Testis (tissue), 3 donors: ENCODE measurements around the gene RCHY1. TPM values are rescaled to one million over a fixed set of nuclear protein-coding genes. Genes with fewer than 3 reads are reported as not detected.

Experiments
- DNase-seq: peaks from one replicate; pipeline ENCODE4 v3.0.0-alpha.2; 2019
- H3K27ac ChIP-seq, 2 donors: fragments of 200-600 bp; sonication (generic); one replicate each; pipeline ENCODE4 v1.5.1; 2019
- H3K27me3 ChIP-seq: fragments of 200-600 bp; sonication (generic); one replicate; pipeline ENCODE4 v1.5.1; 2019
- H3K36me3 ChIP-seq: fragments of 200-600 bp; sonication (generic); one replicate; pipeline ENCODE4 v1.5.1; 2017; ENCODE audit warnings: low read depth; ENCODE audit errors: missing control alignments
- H3K4me1 ChIP-seq: fragments of 200-600 bp; sonication (generic); one replicate; pipeline ENCODE4 v1.5.1; 2019
- H3K4me3 ChIP-seq, 2 donors: fragments of 200-600 bp; sonication (generic); one replicate each; pipeline ENCODE4 v1.5.1; 2017 to 2019
- H3K9me3 ChIP-seq: fragments of 200-600 bp; sonication (generic); one replicate; pipeline ENCODE4 v1.5.1; 2017
- POLR2A ChIP-seq: fragments of 450-650 bp; IDR thresholded peaks from one replicate; pipeline ENCODE4 v1.6.1; 2017; ENCODE audit warnings: antibody characterized with exemption, mild to moderate bottlenecking, moderate library complexity
- WGBS, 2 donors: methylation state at CpG; one replicate each; pipeline ENCODE4 v1.1.5; 2018; 5-methylcytosine and 5-hydroxymethylcytosine counted together
- intact Hi-C: fragments of 100-400 bp; cut with DNase I; formaldehyde crosslinking; loops from one replicate; pipeline ENCODE4 v1.15.1; 2023; ENCODE audit warnings: low total_unique reads
- polyA plus RNA-seq: library from polyadenylated mRNA; stranded (reverse); fragments of 350-450 nt; fragmentation: Illumina TruSeq; extraction: RNeasy Lipid Tissue Mini Kit (QIAGEN cat#74804); gene quantifications from one replicate; pipeline ENCODE4 v1.2.3, GENCODE V29; 2014; ENCODE audit warnings: low read depth, low replicate concordance; ENCODE audit not compliant: insufficient read depth
- total RNA-seq, 2 donors: library from RNA; depleted of rRNA; stranded (reverse); fragments of >200 nt; gene quantifications; one replicate each; pipeline ENCODE4 v1.2.3, GENCODE V29; 2016
- TF ChIP-seq, protein P1 (sequence below), 3 experiments: fragments of 450-650 bp in 2 of 3; fragments of 200-600 bp in 1 of 3; sonication (generic) in 1 of 3; IDR thresholded peaks; one replicate each; pipeline ENCODE4 v1.5.1; 2016 to 2019; ENCODE audit warnings: antibody characterized with exemption in 3 of 3, mild to moderate bottlenecking in 2 of 3, moderate library complexity in 1 of 3

RCHY1 gene
- total and polyA plus RNA-seq, 3 donors from 2014 or later, result 35.5 to 49.5 (median 44.5) TPM

DNA sequence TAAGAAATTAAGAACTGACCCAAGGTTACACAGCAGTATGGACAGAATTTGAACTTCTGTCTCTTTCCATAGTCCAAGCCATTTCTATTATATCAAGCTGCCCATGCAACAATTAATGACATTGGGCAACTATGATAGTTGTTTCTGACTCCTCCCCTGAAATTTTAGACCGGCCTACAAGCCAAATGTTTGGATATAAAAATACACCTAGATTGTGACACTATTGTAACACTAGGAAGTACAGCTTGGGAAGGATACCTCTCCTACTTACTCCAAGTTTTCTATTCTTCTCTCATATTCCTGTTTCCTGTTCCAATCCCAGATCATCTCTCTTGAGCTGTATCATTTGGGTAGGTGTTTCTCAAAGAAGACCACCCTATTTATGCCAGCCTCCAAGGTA is 43.5 kb downstream of the RCHY1 start:
- intact Hi-C loops, result no loop called here
- no peak for DNase-seq
- H3K36me3 ChIP-seq, result no peaks in the 10 kb centered on the region
- H3K27ac ChIP-seq, result no peak overlapping the region
- no peaks in the 10 kb centered on the region for H3K27me3 ChIP-seq
- no peaks in the 10 kb centered on the region for H3K4me1 ChIP-seq
- no peak overlapping the region for H3K4me3 ChIP-seq
- no peaks in the 10 kb centered on the region for H3K9me3 ChIP-seq
- WGBS, 2 donors, result 86 to 94% methylated on average over 1 of the region's 1 CpG
- TF ChIP-seq, protein P1, sequence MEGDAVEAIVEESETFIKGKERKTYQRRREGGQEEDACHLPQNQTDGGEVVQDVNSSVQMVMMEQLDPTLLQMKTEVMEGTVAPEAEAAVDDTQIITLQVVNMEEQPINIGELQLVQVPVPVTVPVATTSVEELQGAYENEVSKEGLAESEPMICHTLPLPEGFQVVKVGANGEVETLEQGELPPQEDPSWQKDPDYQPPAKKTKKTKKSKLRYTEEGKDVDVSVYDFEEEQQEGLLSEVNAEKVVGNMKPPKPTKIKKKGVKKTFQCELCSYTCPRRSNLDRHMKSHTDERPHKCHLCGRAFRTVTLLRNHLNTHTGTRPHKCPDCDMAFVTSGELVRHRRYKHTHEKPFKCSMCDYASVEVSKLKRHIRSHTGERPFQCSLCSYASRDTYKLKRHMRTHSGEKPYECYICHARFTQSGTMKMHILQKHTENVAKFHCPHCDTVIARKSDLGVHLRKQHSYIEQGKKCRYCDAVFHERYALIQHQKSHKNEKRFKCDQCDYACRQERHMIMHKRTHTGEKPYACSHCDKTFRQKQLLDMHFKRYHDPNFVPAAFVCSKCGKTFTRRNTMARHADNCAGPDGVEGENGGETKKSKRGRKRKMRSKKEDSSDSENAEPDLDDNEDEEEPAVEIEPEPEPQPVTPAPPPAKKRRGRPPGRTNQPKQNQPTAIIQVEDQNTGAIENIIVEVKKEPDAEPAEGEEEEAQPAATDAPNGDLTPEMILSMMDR (IDR thresholded peaks at IDR 0.05), result no peak
- no peak for TF ChIP-seq POLR2A

GRCh38 chr4:75469896-75470295 is 44.3 kb downstream of the RCHY1 start:
- Histone ChIP-seq H3K4me1 (no peaks in the 10 kb centered on the region), H3K27ac (no peak overlapping the region), H3K9me3 (no peaks in the 10 kb centered on the region), H3K27me3 (no peaks in the 10 kb centered on the region), H3K4me3 (no peak overlapping the region), H3K36me3 (no peaks in the 10 kb centered on the region)
- no peak for TF ChIP-seq POLR2A
- TF ChIP-seq, protein P1 (IDR thresholded peaks at IDR 0.05), result no peak
- intact Hi-C loops, result no loop called here
- WGBS, 2 donors, result 98 to 100% methylated on average over 1 of the region's 1 CpG
- no peak for DNase-seq

DNA sequence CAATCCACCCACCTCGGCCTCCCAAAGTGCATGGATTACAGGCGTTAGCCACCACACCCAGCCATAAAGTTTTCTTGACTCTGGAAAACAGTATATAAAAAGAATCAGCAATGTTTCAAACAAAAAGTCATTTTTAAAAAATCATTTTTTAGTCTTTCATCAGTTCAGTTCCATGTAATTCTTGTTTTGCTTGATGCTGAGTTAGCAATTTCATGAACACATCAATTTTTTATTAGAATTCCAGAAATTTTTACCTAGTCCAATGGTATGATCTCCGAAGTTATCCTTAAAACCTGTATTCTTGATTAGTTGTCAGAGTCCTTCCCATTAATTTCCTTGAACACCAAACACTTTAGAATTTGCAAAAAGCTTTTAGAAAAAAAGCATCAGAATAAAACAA is 56.8 kb downstream of the RCHY1 start:
- Histone ChIP-seq H3K4me3 (no peak overlapping the region), H3K36me3 (no peaks in the 10 kb centered on the region), H3K4me1 (no peaks in the 10 kb centered on the region), H3K9me3 (no peaks in the 10 kb centered on the region), H3K27me3 (no peaks in the 10 kb centered on the region), H3K27ac (no peak overlapping the region)
- intact Hi-C loops, result no loop called here
- TF ChIP-seq POLR2A, result no peak
- TF ChIP-seq, protein P1 (IDR thresholded peaks at IDR 0.05), result no peak
- no peak for DNase-seq
- WGBS, 2 donors, result 88 to 90% methylated on average over 3 of the region's 3 CpGs

GRCh38 chr4:75434105-75434504 is 80.1 kb downstream of the RCHY1 start:
- WGBS, 2 donors, result 42 to 49% methylated on average over 2 of the region's 2 CpGs
- H3K27ac ChIP-seq, result no peak overlapping the region

DNA sequence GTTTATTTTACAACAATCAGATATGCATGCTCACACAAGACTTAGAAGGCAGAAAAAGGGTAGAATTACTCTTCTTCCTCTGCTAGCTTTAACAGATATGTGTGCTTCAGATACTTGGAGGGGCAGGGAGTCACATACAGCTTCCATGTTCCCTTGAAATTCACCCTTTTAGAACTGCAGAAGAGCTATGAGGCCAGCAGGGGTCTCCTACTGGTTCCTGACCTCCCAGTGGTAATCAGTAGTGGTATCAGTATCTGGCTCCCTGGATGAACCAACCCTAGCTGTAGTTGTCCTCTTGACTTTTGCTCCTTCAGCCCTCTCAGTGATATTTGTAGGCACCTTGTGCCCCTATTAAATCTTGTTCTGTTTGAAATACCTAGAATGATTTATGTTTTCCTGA is 81.5 kb downstream of the RCHY1 start:
- intact Hi-C loops, result no loop called here
- H3K36me3 ChIP-seq, result no peaks in the 10 kb centered on the region
- DNase-seq, result no peak
- TF ChIP-seq, protein P1 (IDR thresholded peaks at IDR 0.05), result no peak
- no peak for TF ChIP-seq POLR2A
- H3K9me3 ChIP-seq, result no peaks in the 10 kb centered on the region
- no peaks in the 10 kb centered on the region for H3K4me1 ChIP-seq
- H3K4me3 ChIP-seq, result no peak overlapping the region
- H3K27me3 ChIP-seq, result no peaks in the 10 kb centered on the region
- no peak overlapping the region for H3K27ac ChIP-seq

More at GRCh38 chr4:75434105-75434504, 80.1 kb downstream of the RCHY1 start:
- Histone ChIP-seq H3K4me3 (no peak overlapping the region), H3K4me1 (no peaks in the 10 kb centered on the region), H3K27me3 (no peaks in the 10 kb centered on the region), H3K36me3 (no peaks in the 10 kb centered on the region), H3K9me3 (no peaks in the 10 kb centered on the region)
- DNase-seq, result no peak
- TF ChIP-seq POLR2A, result no peak
- TF ChIP-seq, protein P1 (IDR thresholded peaks at IDR 0.05), result no peak
- intact Hi-C loops, result no loop called here
